Cardiac muscle cell (in vitro differentiated cells and primary cell): ENCODE measurements around the gene ACTN3. TPM values are rescaled to one million over a fixed set of nuclear protein-coding genes. Genes with fewer than 3 reads are reported as not detected.
"Not testable (repeated sequence)": the region's sequence is repeated elsewhere in the genome, so short reads cannot be mapped to it uniquely, and the experiment has no call there.

Experiments
- DNase-seq, 2 donors: peaks; one replicate each; pipeline versions ENCODE4 v3.0.0 to v3.0.0-alpha.2; 2010 to 2017; ENCODE audit warnings: low read depth in 1 of 2, low spot score in 1 of 2
- H3K27ac ChIP-seq: fragments of 200-600 bp; sonication (generic); 2 replicates; pipeline ENCODE4 v1.5.1; 2016
- H3K27me3 ChIP-seq: fragments of 200-600 bp; sonication (generic); 2 replicates; pipeline ENCODE4 v1.6.0; 2016; ENCODE audit warnings: control low read depth
- H3K36me3 ChIP-seq: fragments of 200-600 bp; sonication (generic); 2 replicates; pipeline ENCODE4 v1.5.1; 2016; ENCODE audit warnings: control low read depth
- H3K4me1 ChIP-seq: fragments of 200-600 bp; sonication (generic); 2 replicates; pipeline ENCODE4 v1.8.1; 2017; ENCODE audit warnings: low read depth, mild to moderate bottlenecking, mixed run types
- H3K4me3 ChIP-seq: fragments of 200-600 bp; sonication (generic); 2 replicates; pipeline ENCODE4 v1.5.1; 2016; ENCODE audit warnings: mild to moderate bottlenecking
- H3K9me3 ChIP-seq: fragments of 200-600 bp; sonication (generic); 2 replicates; pipeline ENCODE4 v1.5.1; 2017; ENCODE audit warnings: low read depth, mild to moderate bottlenecking, control low read depth
- polyA plus RNA-seq: library from polyadenylated mRNA; unstranded; fragments of >200 nt; fragmentation: Nextera tagmentation; extraction: Ambion mirVana; gene quantifications from 2 replicates; pipeline ENCODE4 v1.2.1, GENCODE V29; 2016
- total RNA-seq: library from RNA; depleted of rRNA; stranded (reverse); fragments of >200 nt; gene quantifications from 2 replicates; pipeline ENCODE4 v1.2.3, GENCODE V29; 2016
- TF ChIP-seq, protein P1 (sequence below): IDR thresholded peaks from 2 replicates; pipeline ENCODE4 v1.5.1; 2012; ENCODE audit warnings: low read depth, mild to moderate bottlenecking, low read length

Gene ACTN3
- total and polyA plus RNA-seq, 2 experiments from 2014 or later, result 111 to 189 TPM

GRCh38 chr11:66570850-66571180 lies 24.1 kb downstream of the ACTN3 start:
- Histone ChIP-seq H3K4me3 (no peak overlapping the region), H3K36me3 (no peaks in the 10 kb centered on the region), H3K27me3 (no peaks in the 10 kb centered on the region), H3K9me3 (no peaks in the 10 kb centered on the region), H3K27ac (peak overlapping the region; percentile 20), H3K4me1 (peaks cover 7% of the 10 kb centered on the region)
- no peak for DNase-seq
- TF ChIP-seq, protein P1, sequence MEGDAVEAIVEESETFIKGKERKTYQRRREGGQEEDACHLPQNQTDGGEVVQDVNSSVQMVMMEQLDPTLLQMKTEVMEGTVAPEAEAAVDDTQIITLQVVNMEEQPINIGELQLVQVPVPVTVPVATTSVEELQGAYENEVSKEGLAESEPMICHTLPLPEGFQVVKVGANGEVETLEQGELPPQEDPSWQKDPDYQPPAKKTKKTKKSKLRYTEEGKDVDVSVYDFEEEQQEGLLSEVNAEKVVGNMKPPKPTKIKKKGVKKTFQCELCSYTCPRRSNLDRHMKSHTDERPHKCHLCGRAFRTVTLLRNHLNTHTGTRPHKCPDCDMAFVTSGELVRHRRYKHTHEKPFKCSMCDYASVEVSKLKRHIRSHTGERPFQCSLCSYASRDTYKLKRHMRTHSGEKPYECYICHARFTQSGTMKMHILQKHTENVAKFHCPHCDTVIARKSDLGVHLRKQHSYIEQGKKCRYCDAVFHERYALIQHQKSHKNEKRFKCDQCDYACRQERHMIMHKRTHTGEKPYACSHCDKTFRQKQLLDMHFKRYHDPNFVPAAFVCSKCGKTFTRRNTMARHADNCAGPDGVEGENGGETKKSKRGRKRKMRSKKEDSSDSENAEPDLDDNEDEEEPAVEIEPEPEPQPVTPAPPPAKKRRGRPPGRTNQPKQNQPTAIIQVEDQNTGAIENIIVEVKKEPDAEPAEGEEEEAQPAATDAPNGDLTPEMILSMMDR, result no peak

DNA sequence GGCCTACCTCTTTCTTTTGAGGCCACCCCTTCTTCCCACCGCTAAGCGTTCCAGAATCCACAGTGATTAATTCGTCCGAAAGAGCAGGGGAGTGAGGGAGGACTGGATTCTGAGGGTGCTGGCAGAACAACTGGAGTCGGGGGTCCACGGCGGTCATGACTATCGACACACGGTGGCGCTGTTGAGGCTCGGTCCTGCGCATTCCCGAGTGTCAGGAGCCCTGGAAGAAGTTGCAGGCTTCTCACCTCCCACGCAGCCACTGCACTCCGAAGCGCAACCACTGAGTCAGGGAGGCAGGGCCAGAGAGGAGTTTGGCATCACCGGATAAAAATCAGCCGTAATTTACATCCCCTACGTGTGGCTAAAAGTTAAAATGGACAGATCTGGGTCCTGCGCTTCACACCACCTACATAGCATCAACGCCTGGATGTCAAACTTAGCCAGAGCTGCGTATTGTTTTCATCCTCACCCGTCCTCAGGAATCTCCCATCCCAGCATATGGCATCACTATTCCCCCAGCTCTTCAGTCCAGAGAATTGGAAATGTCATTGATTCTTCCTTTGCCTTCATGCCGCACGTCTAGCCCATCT lies 32.4 kb downstream of the ACTN3 start:
- H3K4me3 ChIP-seq, result no peak overlapping the region
- TF ChIP-seq, protein P1, result peak; percentile 85
- no peaks in the 10 kb centered on the region for H3K27me3 ChIP-seq
- no peaks in the 10 kb centered on the region for H3K9me3 ChIP-seq
- H3K4me1 ChIP-seq, result no peaks in the 10 kb centered on the region
- H3K36me3 ChIP-seq, result no peaks in the 10 kb centered on the region
- DNase-seq, result peak; percentile 86 to 87
- H3K27ac ChIP-seq, result no peak overlapping the region

DNA sequence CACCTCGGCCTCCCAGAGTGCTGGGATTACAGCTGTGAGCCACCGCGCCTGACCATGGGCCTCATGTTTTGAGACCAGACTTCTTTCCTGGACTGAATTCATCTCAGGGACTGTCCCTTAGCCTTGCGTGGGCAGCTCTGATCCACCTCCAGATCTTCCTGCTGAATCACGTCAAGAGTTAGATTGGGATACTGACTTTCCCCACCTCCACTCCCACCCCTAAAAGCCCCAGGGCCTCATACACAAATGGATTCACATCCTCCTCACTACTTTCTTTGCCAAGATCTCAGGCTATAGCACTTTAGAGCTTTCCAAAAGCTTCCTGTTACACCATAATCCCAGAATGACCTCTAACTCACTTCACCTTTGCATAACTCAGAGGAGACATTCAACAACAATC lies 34.1 kb downstream of the ACTN3 start:
- Histone ChIP-seq H3K27ac (no peak overlapping the region), H3K27me3 (no peaks in the 10 kb centered on the region), H3K4me1 (no peaks in the 10 kb centered on the region), H3K9me3 (no peaks in the 10 kb centered on the region), H3K4me3 (no peak overlapping the region), H3K36me3 (no peaks in the 10 kb centered on the region)
- TF ChIP-seq, protein P1, result no peak
- peak in 1 of 2 donors; percentile 59 for DNase-seq

DNA sequence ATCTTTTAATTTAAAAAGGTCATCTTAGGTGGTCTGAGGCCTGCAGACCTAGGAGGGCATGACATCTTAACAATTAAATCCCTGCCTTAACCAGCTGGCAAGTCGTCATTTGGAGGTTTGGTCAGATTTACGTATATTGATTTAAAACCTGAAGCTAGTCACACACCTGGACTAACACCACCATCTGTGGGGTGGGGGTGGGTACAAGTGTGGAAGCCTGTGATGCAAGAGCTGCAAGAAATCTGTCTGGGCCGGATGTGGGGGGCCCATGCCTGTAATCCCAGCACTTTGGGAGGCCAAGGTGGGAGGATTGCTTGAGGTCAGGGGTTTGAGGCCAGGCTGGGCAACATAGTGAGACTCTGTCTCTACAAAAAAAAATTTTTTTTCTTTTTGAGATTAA lies 34.6 kb downstream of the ACTN3 start:
- H3K4me3 ChIP-seq, result no peak overlapping the region
- H3K27me3 ChIP-seq, result no peaks in the 10 kb centered on the region
- no peak overlapping the region for H3K27ac ChIP-seq
- DNase-seq, result no peak
- no peaks in the 10 kb centered on the region for H3K4me1 ChIP-seq
- no peaks in the 10 kb centered on the region for H3K36me3 ChIP-seq
- no peaks in the 10 kb centered on the region for H3K9me3 ChIP-seq
- TF ChIP-seq, protein P1, result no peak

DNA sequence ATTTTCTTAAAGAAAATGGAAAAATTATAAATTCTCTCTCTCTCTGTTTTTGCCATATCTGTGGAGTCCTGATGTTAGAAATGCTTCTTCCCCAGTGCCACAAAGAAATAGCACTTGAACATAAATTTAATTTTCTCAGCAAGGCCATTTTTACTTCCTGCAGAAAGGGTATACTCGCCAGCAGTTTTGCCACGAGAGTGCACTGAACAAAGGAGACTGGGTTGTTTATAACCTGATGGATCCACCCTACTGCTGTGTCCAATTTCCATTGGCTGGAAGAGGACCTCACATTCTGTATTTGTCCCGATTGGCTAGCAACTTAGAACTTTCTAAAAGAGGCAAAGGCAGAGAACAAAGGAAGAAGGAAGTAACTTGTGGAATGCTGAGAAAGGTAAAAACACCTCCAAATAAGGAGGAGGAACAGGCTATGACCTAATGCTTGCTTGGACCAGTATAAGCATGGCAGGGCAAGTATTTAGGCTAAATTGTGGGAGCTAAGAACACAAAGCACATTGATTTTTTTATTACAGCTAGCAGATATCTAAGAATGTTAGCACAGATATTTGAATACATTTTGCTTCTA lies 36.0 kb downstream of the ACTN3 start:
- H3K27ac ChIP-seq, DNase-seq: not testable (repeated sequence)

DNA sequence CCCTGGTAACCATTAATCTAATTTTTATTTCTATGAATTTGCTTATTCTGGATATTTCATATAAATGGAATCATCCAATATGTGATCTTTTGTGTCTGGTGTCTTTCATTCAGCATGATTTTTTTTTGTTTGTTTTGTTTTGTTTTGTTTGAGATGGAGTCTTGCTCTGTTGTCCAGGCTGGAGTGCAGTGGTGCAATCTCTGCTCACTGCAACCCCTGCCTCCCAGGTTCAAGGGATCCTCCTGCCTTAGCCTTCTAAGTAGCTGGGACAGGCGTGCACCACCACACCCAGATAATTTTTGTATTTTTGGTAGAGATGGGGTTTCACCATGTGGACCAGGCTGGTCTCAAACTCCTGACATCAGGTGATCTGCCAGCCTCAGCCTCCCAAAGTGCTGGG lies 38.7 kb downstream of the ACTN3 start:
- not testable (repeated sequence) for H3K4me1 ChIP-seq, H3K27ac ChIP-seq, H3K4me3 ChIP-seq, H3K9me3 ChIP-seq, DNase-seq, H3K36me3 ChIP-seq, H3K27me3 ChIP-seq

More for the DNA sequence above, 36.0 kb downstream of the ACTN3 start:
- not testable (repeated sequence) for H3K9me3 ChIP-seq, H3K36me3 ChIP-seq, H3K4me3 ChIP-seq, H3K4me1 ChIP-seq, H3K27me3 ChIP-seq
